Common myeloid progenitor, CD34-positive (primary cell): ENCODE results near the gene NFKBIL1.

Experiments
- CTCF ChIA-PET: fragments of 350-600 bp; sonication (Branson Sonifier 250); formaldehyde crosslinking; loops from one replicate; lab custom pipeline; 2021; ENCODE audit warnings: antibody characterized with exemption; lab: Charles Lee
- POLR2A ChIA-PET: fragments of 350-600 bp; sonication (Branson Sonifier 250); formaldehyde crosslinking; loops from one replicate; lab custom pipeline; 2021; ENCODE audit warnings: antibody characterized with exemption; lab: Charles Lee
- DNase-seq, 3 donors: peaks; one replicate each; pipeline versions ENCODE4 v3.0.0 to v3.0.0-alpha.2; 2013
- H3K27ac ChIP-seq, 2 experiments: 1 replicate in 1 of 2; 2 replicates in 1 of 2; pipeline ENCODE4 v1.7.0; 2013; ENCODE audit warnings: inconsistent platforms in 2 of 2, low read length in 2 of 2, mild to moderate bottlenecking in 2 of 2, low read depth in 1 of 2, moderate library complexity in 1 of 2; ENCODE audit not compliant: severe bottlenecking in 2 of 2, insufficient read depth in 1 of 2, poor library complexity in 1 of 2
- H3K27me3 ChIP-seq, 5 experiments: replicated peaks in 2 of 5; 1 replicate in 3 of 5; 2 replicates in 2 of 5; pipeline versions ENCODE4 v1.6.1 to v1.7.0; 2013; ENCODE audit warnings: low read length in 4 of 5, mild to moderate bottlenecking in 2 of 5, moderate library complexity in 2 of 5, inconsistent platforms in 1 of 5; ENCODE audit not compliant: insufficient read depth in 5 of 5, control insufficient read depth in 4 of 5
- H3K36me3 ChIP-seq, 4 experiments: 1 replicate in 2 of 4; 2 replicates in 2 of 4; pipeline versions ENCODE4 v1.6.1 to v1.7.0; 2013; ENCODE audit warnings: low read length in 3 of 4, control low read depth in 1 of 4, mild to moderate bottlenecking in 1 of 4; ENCODE audit not compliant: control insufficient read depth in 4 of 4, insufficient read depth in 4 of 4
- H3K4me1 ChIP-seq, 4 experiments: 1 replicate in 3 of 4; 2 replicates in 1 of 4; pipeline versions ENCODE4 v1.6.1 to v1.7.1; 2013; ENCODE audit warnings: low read length in 3 of 4, mild to moderate bottlenecking in 3 of 4, control low read depth in 1 of 4, inconsistent platforms in 1 of 4, moderate library complexity in 1 of 4; ENCODE audit not compliant: control insufficient read depth in 4 of 4, insufficient read depth in 4 of 4; ENCODE audit errors: control extremely low read depth in 1 of 4
- H3K4me3 ChIP-seq, 7 experiments: 1 replicate in 4 of 7; 2 replicates in 3 of 7; pipeline versions ENCODE4 v1.5.1 to v1.7.0; 2013; ENCODE audit warnings: mild to moderate bottlenecking in 7 of 7, low read length in 6 of 7, moderate library complexity in 6 of 7, inconsistent platforms in 2 of 7, low read depth in 2 of 7, control low read depth in 1 of 7; ENCODE audit not compliant: insufficient read depth in 4 of 7, control insufficient read depth in 1 of 7; ENCODE audit errors: extremely low read depth in 1 of 7
- H3K9me3 ChIP-seq, 5 experiments: 1 replicate in 4 of 5; 2 replicates in 1 of 5; pipeline versions ENCODE4 v1.6.1 to v1.7.1; 2013; ENCODE audit warnings: low read length in 4 of 5, mild to moderate bottlenecking in 2 of 5, inconsistent platforms in 1 of 5, low read depth in 1 of 5, moderate library complexity in 1 of 5; ENCODE audit not compliant: control insufficient read depth in 4 of 5, insufficient read depth in 2 of 5; ENCODE audit errors: control extremely low read depth in 1 of 5
- WGBS: methylation state at CpG from one replicate; pipeline ENCODE4 v1.1.5; 2013; ENCODE audit not compliant: insufficient coverage; 5-methylcytosine and 5-hydroxymethylcytosine counted together

Gene NFKBIL1

GRCh38 chr6:31558631-31559500 is 11.5 kb downstream of the NFKBIL1 start:
- DNase-seq: peak; percentile 86 to 98 (median 98)
- Histone ChIP-seq H3K36me3 (peaks cover 0 to 4% (median 1%) of the 10 kb centered on the region in 4 experiments), H3K27ac (peak overlapping the region in 1 of 2 experiments; percentile 69), H3K9me3 (no peaks in the 10 kb centered on the region), H3K27me3 (no peaks in the 10 kb centered on the region), H3K4me1 (peaks cover 30 to 82% (median 61%) of the 10 kb centered on the region in 4 experiments), H3K4me3 (peak overlapping the region in 5 of 7 experiments; percentile 37 to 64 (median 44))
- ChIA-PET POLR2A (interaction anchor here (0.8 to 2.7 kb wide), 6 partner anchors 16 to 179 kb away, joined by 4 to 13 read pairs (median 6); partner anchors contain the start of genes AIF1, LST1, LTB and TNF), CTCF (interaction anchor here (0.9 to 24.7 kb wide), 10 partner anchors 10 to 259 kb away, joined by 3 to 557 read pairs (median 3); partner anchors contain the start of genes AIF1, ATP6V1G2, LST1 and LTB)
- WGBS: 0% methylated on average over 8 of the region's 14 CpGs

GRCh38 chr6:31559606-31559957 is 12.2 kb downstream of the NFKBIL1 start:
- Histone ChIP-seq H3K27ac (peak overlapping the region in 1 of 2 experiments; percentile 69), H3K4me3 (peak overlapping the region in 6 of 7 experiments; percentile 27 to 64 (median 42)), H3K27me3 (no peaks in the 10 kb centered on the region), H3K4me1 (peaks cover 30 to 83% (median 62%) of the 10 kb centered on the region in 4 experiments), H3K36me3 (peaks cover 0 to 4% (median 1%) of the 10 kb centered on the region in 4 experiments), H3K9me3 (no peaks in the 10 kb centered on the region)
- ChIA-PET CTCF (interaction anchor here (1.0 to 24.7 kb wide), 8 partner anchors 10 to 258 kb away, joined by 3 to 557 read pairs (median 4); partner anchors contain the start of genes AIF1, ATP6V1G2, LST1 and LTB), POLR2A (interaction anchor here (1.4 to 2.7 kb wide), 4 partner anchors 16 to 178 kb away, joined by 5 to 13 read pairs (median 6); partner anchors contain the start of genes LST1, LTB and TNF)
- no peak for DNase-seq
- WGBS: 15% methylated on average over 3 of the region's 4 CpGs

- peaks cover 0 to 4% (median 1%) of the 10 kb centered on the region in 4 experiments for H3K36me3 ChIP-seq
- CTCF ChIA-PET: interaction anchor here (1.1 to 24.7 kb wide), 6 partner anchors 11 to 258 kb away, joined by 3 to 557 read pairs (median 21); partner anchors contain the start of genes AIF1, LST1, LTB and NCR3
- peaks cover 30 to 83% (median 62%) of the 10 kb centered on the region in 4 experiments for H3K4me1 ChIP-seq
These were observed 12.7 kb downstream of the NFKBIL1 start for GRCh38 chr6:31559958-31560696.

GRCh38 chr6:31560697-31561058 is 13.3 kb downstream of the NFKBIL1 start:
- Histone ChIP-seq H3K4me1 (peaks cover 30 to 83% (median 61%) of the 10 kb centered on the region in 4 experiments), H3K36me3 (peaks cover 0 to 4% (median 1%) of the 10 kb centered on the region in 4 experiments), H3K4me3 (peak overlapping the region in 5 of 7 experiments; percentile 16 to 64 (median 33)), H3K27ac (peak overlapping the region in 1 of 2 experiments; percentile 69), H3K27me3 (no peaks in the 10 kb centered on the region), H3K9me3 (no peaks in the 10 kb centered on the region)
- no peak for DNase-seq
- ChIA-PET CTCF (interaction anchor here (1.3 to 24.7 kb wide), 4 partner anchors 11 to 36 kb away, joined by 4 to 557 read pairs (median 82); partner anchors contain the start of genes LST1, LTB, NCR3 and NFKBIL1), POLR2A (interaction anchor here (1.5 to 2.7 kb wide), 3 partner anchors 9 to 177 kb away, joined by 5 to 13 read pairs (median 7); partner anchors contain the start of gene LST1)

More at GRCh38 chr6:31559958-31560696, 12.7 kb downstream of the NFKBIL1 start:
- POLR2A ChIA-PET: interaction anchor here (1.5 to 2.7 kb wide), 3 partner anchors 9 to 177 kb away, joined by 5 to 13 read pairs (median 7); partner anchors contain the start of gene LST1
- peak; percentile 58 to 91 (median 87) for DNase-seq
- no peaks in the 10 kb centered on the region for H3K9me3 ChIP-seq
- no peaks in the 10 kb centered on the region for H3K27me3 ChIP-seq
- H3K4me3 ChIP-seq: peak overlapping the region; percentile 16 to 64 (median 41)
- H3K27ac ChIP-seq: peak overlapping the region in 1 of 2 experiments; percentile 69
- WGBS: 3% methylated on average over 7 of the region's 7 CpGs

GRCh38 chr6:31567531-31568370 is 20.3 kb downstream of the NFKBIL1 start:
- no peaks in the 10 kb centered on the region for H3K27me3 ChIP-seq
- CTCF ChIA-PET: interaction anchor here (1.7 to 9.9 kb wide), 5 partner anchors 12 to 28 kb away, joined by 4 to 139 read pairs (median 23); partner anchors contain the start of genes LTB, NCR3, NFKBIL1 and TNF
- H3K36me3 ChIP-seq: no peaks in the 10 kb centered on the region
- H3K27ac ChIP-seq: no peak overlapping the region
- POLR2A ChIA-PET: no interaction called here
- H3K9me3 ChIP-seq: no peaks in the 10 kb centered on the region
- WGBS: 75% methylated on average over 4 of the region's 9 CpGs
- no peak for DNase-seq
- H3K4me3 ChIP-seq: no peak overlapping the region
- H3K4me1 ChIP-seq: peaks cover 2 to 43% (median 12%) of the 10 kb centered on the region in 4 experiments
